Measurements from ENCODE around the gene NEURL3.

The NEURL3 gene

GRCh38 chr2:96527286-96528005 is 22.3 kb upstream of the NEURL3 start:
- DNase-seq, result peak; percentile 51

GRCh38 chr2:96526615-96527285 is 21.6 kb upstream of the NEURL3 start:
- no peak for DNase-seq

DNA sequence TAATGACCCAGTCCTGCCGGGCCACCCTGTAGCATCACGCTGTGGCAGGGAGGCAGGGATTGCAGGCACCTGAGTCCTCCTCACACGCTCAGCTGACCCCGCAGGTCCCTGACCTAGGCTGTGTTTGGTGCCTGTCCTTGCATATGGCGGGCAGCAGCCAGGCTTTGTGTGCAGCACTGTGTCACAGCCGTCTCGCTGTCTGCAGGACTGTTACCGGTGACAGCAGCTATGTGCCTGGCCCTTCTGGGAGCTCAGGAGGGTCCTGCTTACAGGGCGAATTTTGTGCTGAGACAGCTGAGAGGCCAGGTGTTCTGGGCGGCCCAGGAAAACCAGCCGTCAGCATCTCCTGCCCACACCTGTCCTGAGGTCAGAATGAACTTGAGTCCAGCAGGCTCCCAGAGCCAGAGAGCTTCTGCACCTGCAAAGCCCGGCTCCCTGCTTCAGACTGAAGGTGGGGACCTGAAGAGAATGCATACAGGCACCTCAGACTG is 21.0 kb upstream of the NEURL3 start:
- peak; percentile 41 for DNase-seq

GRCh38 chr2:96525211-96525507 is 20.0 kb upstream of the NEURL3 start:
- no peak for DNase-seq

GRCh38 chr2:96524482-96525210 is 19.5 kb upstream of the NEURL3 start:
- no peak for DNase-seq

DNA sequence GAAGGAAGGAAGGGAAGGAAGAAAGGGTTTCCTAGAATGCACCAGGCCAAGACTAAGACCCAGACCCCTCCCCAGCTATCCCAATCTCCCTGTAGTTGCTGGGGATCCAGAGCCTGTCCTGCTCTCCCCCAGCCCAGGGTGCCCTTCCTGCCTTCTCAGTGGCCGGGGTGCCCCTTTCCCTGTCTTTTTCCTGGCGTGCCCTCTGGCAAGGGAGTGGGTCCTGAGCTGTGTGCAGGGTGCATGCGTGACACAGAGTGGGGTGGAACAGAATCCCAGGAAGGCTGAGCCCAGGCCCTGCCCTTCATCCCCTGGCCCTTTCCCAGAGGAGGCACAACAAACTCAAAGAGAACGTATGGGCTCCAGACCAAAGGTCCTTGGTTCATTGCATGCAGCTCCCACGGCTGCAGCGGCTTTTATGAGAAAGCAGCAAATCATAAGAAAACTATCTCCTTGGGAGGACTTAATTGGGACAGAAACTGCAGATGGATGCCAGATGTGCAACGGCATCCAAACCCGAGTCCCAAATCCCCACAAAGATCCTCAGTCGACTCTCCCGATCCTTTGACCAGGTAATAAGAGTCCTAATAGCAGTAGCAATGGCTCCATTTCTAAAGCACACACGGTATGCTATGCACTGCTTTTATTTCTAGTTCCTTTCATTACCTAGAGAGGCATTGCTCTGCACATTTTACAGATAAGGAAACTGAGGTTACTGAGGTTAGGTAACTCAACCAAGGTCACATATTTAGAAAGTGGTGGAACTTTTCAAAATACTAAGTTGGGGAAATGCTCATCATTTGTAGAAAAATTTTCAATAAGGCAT is 18.7 kb upstream of the NEURL3 start:
- no peak for DNase-seq

GRCh38 chr2:96522304-96523203 is 17.4 kb upstream of the NEURL3 start:
- DNase-seq, result no peak

DNA sequence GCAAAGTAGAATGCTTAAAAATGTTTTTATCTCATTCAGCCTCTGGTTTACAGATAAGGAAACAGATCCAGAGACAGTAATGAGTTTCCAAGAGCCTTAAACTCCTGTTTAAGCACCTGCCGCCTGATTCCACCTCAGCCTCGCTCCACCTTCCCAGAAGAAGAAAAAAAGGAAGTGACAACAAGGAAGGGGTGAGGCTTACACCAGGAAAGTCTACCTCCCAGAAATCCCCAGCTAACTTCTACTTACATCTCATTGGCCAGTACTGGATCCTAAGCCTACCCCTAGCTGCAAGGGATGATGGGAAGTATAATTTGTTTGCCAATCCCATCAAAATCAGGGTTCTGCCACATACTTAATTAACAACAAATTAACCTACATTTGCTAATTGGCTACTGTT is 16.1 kb upstream of the NEURL3 start:
- DNase-seq, result no peak

- DNase-seq, result no peak
These were observed 15.5 kb upstream of the NEURL3 start for GRCh38 chr2:96520697-96521096.

GRCh38 chr2:96520231-96520630 is 15.1 kb upstream of the NEURL3 start:
- no peak for DNase-seq

- no peak for DNase-seq
These were observed 11.9 kb upstream of the NEURL3 start for GRCh38 chr2:96517079-96517478.

GRCh38 chr2:96514521-96514920 is 9.4 kb upstream of the NEURL3 start:
- no peak for DNase-seq

GRCh38 chr2:96512341-96512740 is 7.2 kb upstream of the NEURL3 start:
- DNase-seq, result no peak

DNA sequence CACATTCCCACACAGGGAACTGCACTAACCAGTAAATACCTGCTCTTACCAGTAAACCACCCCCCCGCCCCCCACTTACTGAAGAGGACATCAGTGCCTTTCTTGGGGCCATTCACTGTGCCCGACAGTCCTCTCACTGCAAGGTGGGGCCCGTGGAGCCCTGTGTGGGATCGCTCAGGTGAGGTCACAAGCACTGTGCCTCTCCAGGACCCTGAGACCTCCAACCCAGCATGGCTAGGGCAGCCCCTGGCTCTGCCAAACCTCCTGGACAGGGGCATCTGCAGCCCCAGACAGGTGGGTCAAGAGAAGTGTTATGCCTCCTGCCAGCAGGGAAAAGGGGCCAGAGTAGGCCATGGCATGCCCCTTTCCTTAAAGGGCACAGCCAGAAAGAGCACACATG is 6.7 kb upstream of the NEURL3 start:
- no peak for DNase-seq

- no peak for DNase-seq
These were observed 5.9 kb upstream of the NEURL3 start for GRCh38 chr2:96510931-96511595.

GRCh38 chr2:96509847-96510230 is 4.7 kb upstream of the NEURL3 start:
- no peak for DNase-seq

GRCh38 chr2:96509114-96509846 is 4.1 kb upstream of the NEURL3 start:
- peak; percentile 86 for DNase-seq

DNA sequence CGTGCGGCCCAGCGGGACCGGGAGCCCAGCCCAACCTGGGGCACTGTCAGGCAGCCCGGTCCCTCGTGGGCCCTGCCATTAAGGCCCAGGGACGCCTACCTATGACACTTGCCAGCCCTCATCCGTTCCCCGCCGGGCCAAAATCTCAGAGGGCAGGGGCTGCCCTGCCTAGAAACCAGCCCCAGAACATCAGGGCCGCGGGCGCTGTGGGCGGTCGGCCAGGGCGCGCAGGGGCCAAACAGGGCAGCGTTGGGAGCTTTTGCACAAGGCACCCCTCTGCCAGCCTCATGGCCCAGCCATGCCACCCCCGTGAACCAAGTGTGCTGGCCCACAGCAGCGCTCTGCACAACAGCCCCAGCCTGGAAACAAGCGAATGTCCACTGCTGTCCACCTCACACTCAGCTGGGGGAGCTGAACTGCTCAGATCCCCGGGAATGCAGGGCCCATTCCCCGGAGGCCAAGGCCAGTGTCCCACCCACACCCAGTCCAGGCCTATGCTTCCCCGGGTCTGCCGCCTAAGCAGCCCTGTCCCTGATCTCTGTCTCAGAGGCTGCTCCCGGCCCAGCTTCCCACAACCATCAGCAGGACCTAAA is 3.5 kb upstream of the NEURL3 start:
- no peak for DNase-seq

GRCh38 chr2:96507957-96508520 is 2.9 kb upstream of the NEURL3 start:
- peak; percentile 83 for DNase-seq

GRCh38 chr2:96506907-96507240 is 1.7 kb upstream of the NEURL3 start:
- no peak for DNase-seq
